ENCODE results near the gene VAC14. TPM values are rescaled to one million over a fixed set of nuclear protein-coding genes. Genes with fewer than 3 reads are reported as not detected.

Gene VAC14
- total and polyA plus RNA-seq, 4 donors = 19.8 to 25.0 (median 24.7) TPM

- Histone ChIP-seq H3K9me3 (ENCODE audit: control insufficient read depth, low read length) (no peaks in the 10 kb centered on the region), H3K4me1 (ENCODE audit: control insufficient read depth in 1 of 2, insufficient read depth in 2 of 2, low read length in 2 of 2) (peaks cover 0 to 3% of the 10 kb centered on the region in 2 donors), H3K27ac (ENCODE audit: low read depth in 1 of 2, low read length in 2 of 2) (no peak overlapping the region), H3K27me3 (ENCODE audit: control insufficient read depth in 1 of 2, insufficient read depth in 2 of 2, low read length in 1 of 2) (no peaks in the 10 kb centered on the region), H3K4me3 (ENCODE audit: low read length in 2 of 2) (no peak overlapping the region), H3K36me3 (ENCODE audit: control insufficient read depth in 1 of 2, insufficient read depth in 2 of 2, low read length in 1 of 2) (no peaks in the 10 kb centered on the region)
- intact Hi-C loops (cut with DNase I) = no loop called here
- no peak for ATAC-seq (ENCODE audit: low FRiP score)
- DNase-seq = no peak
- 79 to 82% methylated on average over 3 of the region's 3 CpGs for WGBS, 2 donors
Measured at GRCh38 chr16:70760221-70760620, 40.7 kb downstream of the VAC14 start.

- ATAC-seq (ENCODE audit: low FRiP score) = no peak
- 89 to 90% methylated on average over 9 of the region's 9 CpGs for WGBS, 2 donors
- Histone ChIP-seq H3K4me1 (ENCODE audit: control insufficient read depth in 1 of 2, insufficient read depth in 2 of 2, low read length in 2 of 2) (peaks cover 0 to 3% of the 10 kb centered on the region in 2 donors), H3K9me3 (ENCODE audit: control insufficient read depth, low read length) (no peaks in the 10 kb centered on the region), H3K27ac (ENCODE audit: low read depth in 1 of 2, low read length in 2 of 2) (no peak overlapping the region), H3K36me3 (ENCODE audit: control insufficient read depth in 1 of 2, insufficient read depth in 2 of 2, low read length in 1 of 2) (no peaks in the 10 kb centered on the region), H3K4me3 (ENCODE audit: low read length in 2 of 2) (no peak overlapping the region), H3K27me3 (ENCODE audit: control insufficient read depth in 1 of 2, insufficient read depth in 2 of 2, low read length in 1 of 2) (no peaks in the 10 kb centered on the region)
- no peak for DNase-seq
- intact Hi-C loops (cut with DNase I) = loop anchor here in 1 of 2 donors (10.0 kb wide), 1 partner anchor 185 kb away; no protein-coding TSS in a partner anchor
Measured at GRCh38 chr16:70759666-70760065, 41.3 kb downstream of the VAC14 start.

GRCh38 chr16:70758786-70759185 is 42.2 kb downstream of the VAC14 start:
- Histone ChIP-seq H3K27ac (ENCODE audit: low read depth in 1 of 2, low read length in 2 of 2) (no peak overlapping the region), H3K4me3 (ENCODE audit: low read length in 2 of 2) (no peak overlapping the region), H3K9me3 (ENCODE audit: control insufficient read depth, low read length) (no peaks in the 10 kb centered on the region), H3K4me1 (ENCODE audit: control insufficient read depth in 1 of 2, insufficient read depth in 2 of 2, low read length in 2 of 2) (peaks cover 0 to 6% of the 10 kb centered on the region in 2 donors), H3K27me3 (ENCODE audit: control insufficient read depth in 1 of 2, insufficient read depth in 2 of 2, low read length in 1 of 2) (no peaks in the 10 kb centered on the region), H3K36me3 (ENCODE audit: control insufficient read depth in 1 of 2, insufficient read depth in 2 of 2, low read length in 1 of 2) (no peaks in the 10 kb centered on the region)
- WGBS, 2 donors = 90 to 91% methylated on average over 10 of the region's 10 CpGs
- no peak for ATAC-seq (ENCODE audit: low FRiP score)
- DNase-seq = no peak
- intact Hi-C loops (cut with DNase I) = loop anchor here in 1 of 2 donors (10.0 kb wide), 1 partner anchor 184 kb away; no protein-coding TSS in a partner anchor

- ATAC-seq (ENCODE audit: low FRiP score) (no peak), DNase-seq (no peak)
- no peak overlapping the region for H3K4me3 ChIP-seq (ENCODE audit: low read length in 2 of 2)
- H3K36me3 ChIP-seq (ENCODE audit: control insufficient read depth in 1 of 2, insufficient read depth in 2 of 2, low read length in 1 of 2) = no peaks in the 10 kb centered on the region
- peaks cover 0 to 7% of the 10 kb centered on the region in 2 donors for H3K4me1 ChIP-seq (ENCODE audit: control insufficient read depth in 1 of 2, insufficient read depth in 2 of 2, low read length in 2 of 2)
- intact Hi-C loops (cut with DNase I) = loop anchor here in 1 of 2 donors (10.0 kb wide), 1 partner anchor 182 kb away; no protein-coding TSS in a partner anchor
- 96 to 97% methylated on average over 9 of the region's 9 CpGs for WGBS, 2 donors
- no peaks in the 10 kb centered on the region for H3K27me3 ChIP-seq (ENCODE audit: control insufficient read depth in 1 of 2, insufficient read depth in 2 of 2, low read length in 1 of 2)
- no peak overlapping the region for H3K27ac ChIP-seq (ENCODE audit: low read depth in 1 of 2, low read length in 2 of 2)
- H3K9me3 ChIP-seq (ENCODE audit: control insufficient read depth, low read length) = no peaks in the 10 kb centered on the region
Measured at GRCh38 chr16:70757183-70757582, 43.8 kb downstream of the VAC14 start.

- 36 to 49% methylated on average over 8 of the region's 8 CpGs for WGBS, 2 donors
- ATAC-seq (ENCODE audit: low FRiP score) (no peak), DNase-seq (peak in 1 of 2 donors; percentile 78)
- Histone ChIP-seq H3K27me3 (ENCODE audit: control insufficient read depth in 1 of 2, insufficient read depth in 2 of 2, low read length in 1 of 2) (no peaks in the 10 kb centered on the region), H3K27ac (ENCODE audit: low read depth in 1 of 2, low read length in 2 of 2) (no peak overlapping the region), H3K4me1 (ENCODE audit: control insufficient read depth in 1 of 2, insufficient read depth in 2 of 2, low read length in 2 of 2) (peaks cover 0 to 7% of the 10 kb centered on the region in 2 donors), H3K36me3 (ENCODE audit: control insufficient read depth in 1 of 2, insufficient read depth in 2 of 2, low read length in 1 of 2) (no peaks in the 10 kb centered on the region), H3K4me3 (ENCODE audit: low read length in 2 of 2) (no peak overlapping the region), H3K9me3 (ENCODE audit: control insufficient read depth, low read length) (no peaks in the 10 kb centered on the region)
- intact Hi-C loops (cut with DNase I) = loop anchor here in 1 of 2 donors (10.0 kb wide), 1 partner anchor 181 kb away; no protein-coding TSS in a partner anchor
Measured at GRCh38 chr16:70756071-70756470, 44.9 kb downstream of the VAC14 start.

GRCh38 chr16:70754851-70755600 is 45.9 kb downstream of the VAC14 start:
- H3K27ac ChIP-seq (ENCODE audit: low read depth in 1 of 2, low read length in 2 of 2) = peak overlapping the region in 1 of 2 donors; percentile 65
- ATAC-seq (ENCODE audit: low FRiP score) (no peak), DNase-seq (peak in 1 of 2 donors; percentile 73)
- no peaks in the 10 kb centered on the region for H3K36me3 ChIP-seq (ENCODE audit: control insufficient read depth in 1 of 2, insufficient read depth in 2 of 2, low read length in 1 of 2)
- no peaks in the 10 kb centered on the region for H3K9me3 ChIP-seq (ENCODE audit: control insufficient read depth, low read length)
- intact Hi-C loops (cut with DNase I) = loop anchor here in 1 of 2 donors (5.0 to 10.0 kb wide), 3 partner anchors 38 to 180 kb away; partner anchors contain the start of gene MTSS2
- H3K4me3 ChIP-seq (ENCODE audit: low read length in 2 of 2) = no peak overlapping the region
- H3K4me1 ChIP-seq (ENCODE audit: control insufficient read depth in 1 of 2, insufficient read depth in 2 of 2, low read length in 2 of 2) = peaks cover 0 to 7% of the 10 kb centered on the region in 2 donors
- H3K27me3 ChIP-seq (ENCODE audit: control insufficient read depth in 1 of 2, insufficient read depth in 2 of 2, low read length in 1 of 2) = no peaks in the 10 kb centered on the region
- 36 to 45% methylated on average over 12 of the region's 12 CpGs for WGBS, 2 donors

GRCh38 chr16:70754371-70754770 is 46.6 kb downstream of the VAC14 start:
- WGBS, 2 donors = 22 to 36% methylated on average over 11 of the region's 11 CpGs
- DNase-seq (peak in 1 of 2 donors; percentile 57), ATAC-seq (ENCODE audit: low FRiP score) (no peak)
- no peak overlapping the region for H3K4me3 ChIP-seq (ENCODE audit: low read length in 2 of 2)
- no peaks in the 10 kb centered on the region for H3K9me3 ChIP-seq (ENCODE audit: control insufficient read depth, low read length)
- intact Hi-C loops (cut with DNase I) = loop anchor here in 1 of 2 donors (5.0 to 10.0 kb wide), 3 partner anchors 37 to 180 kb away; partner anchors contain the start of gene MTSS2
- H3K36me3 ChIP-seq (ENCODE audit: control insufficient read depth in 1 of 2, insufficient read depth in 2 of 2, low read length in 1 of 2) = no peaks in the 10 kb centered on the region
- peak overlapping the region in 1 of 2 donors; percentile 66 for H3K27ac ChIP-seq (ENCODE audit: low read depth in 1 of 2, low read length in 2 of 2)
- H3K27me3 ChIP-seq (ENCODE audit: control insufficient read depth in 1 of 2, insufficient read depth in 2 of 2, low read length in 1 of 2) = no peaks in the 10 kb centered on the region
- H3K4me1 ChIP-seq (ENCODE audit: control insufficient read depth in 1 of 2, insufficient read depth in 2 of 2, low read length in 2 of 2) = peaks cover 0 to 7% of the 10 kb centered on the region in 2 donors

- intact Hi-C loops (cut with DNase I) = loop anchor here in 1 of 2 donors (5.0 to 10.0 kb wide), 3 partner anchors 37 to 179 kb away; partner anchors contain the start of gene MTSS2
- no peak overlapping the region for H3K4me3 ChIP-seq (ENCODE audit: low read length in 2 of 2)
- H3K4me1 ChIP-seq (ENCODE audit: control insufficient read depth in 1 of 2, insufficient read depth in 2 of 2, low read length in 2 of 2) = peaks cover 0 to 7% of the 10 kb centered on the region in 2 donors
- no peaks in the 10 kb centered on the region for H3K36me3 ChIP-seq (ENCODE audit: control insufficient read depth in 1 of 2, insufficient read depth in 2 of 2, low read length in 1 of 2)
- ATAC-seq (ENCODE audit: low FRiP score) (no peak), DNase-seq (no peak)
- WGBS, 2 donors = 30 to 38% methylated on average over 8 of the region's 8 CpGs
- peak overlapping the region in 1 of 2 donors; percentile 66 for H3K27ac ChIP-seq (ENCODE audit: low read depth in 1 of 2, low read length in 2 of 2)
- H3K27me3 ChIP-seq (ENCODE audit: control insufficient read depth in 1 of 2, insufficient read depth in 2 of 2, low read length in 1 of 2) = no peaks in the 10 kb centered on the region
- H3K9me3 ChIP-seq (ENCODE audit: control insufficient read depth, low read length) = no peaks in the 10 kb centered on the region
Measured at GRCh38 chr16:70753694-70754325, 47.1 kb downstream of the VAC14 start.

Measured in aorta (tissue), 5 donors.